Heart left ventricle (tissue), 16 donors: ENCODE data around the gene SMCO4. TPM values are rescaled to one million over a fixed set of nuclear protein-coding genes. Genes with fewer than 3 reads are reported as not detected.

Experiments used
- ATAC-seq, 4 donors: fragments of 200-7000 bp; cut with Tn5 transposase; one replicate each; pipeline ENCODE4 v1.9.1; 2020 to 2022; ENCODE audit warnings: moderate library complexity in 4 of 4, mild to moderate bottlenecking in 3 of 4, moderate number of reproducible peaks in 1 of 4
- DNase-seq, 5 donors: peaks; one replicate each; pipeline ENCODE4 v3.0.0-alpha.2; 2020
- H3K27ac ChIP-seq, 12 donors: fragments of 200-600 bp; sonication (generic) in 4 of 12; one replicate each; pipeline versions ENCODE4 v1.5.0 to v1.8.0; 2016 to 2022; ENCODE audit warnings: mild to moderate bottlenecking in 2 of 12
- H3K27me3 ChIP-seq, 9 donors: fragments of 200-600 bp; sonication (generic) in 2 of 9; one replicate each; pipeline versions ENCODE4 v1.5.1 to v1.8.0; 2016 to 2022; ENCODE audit warnings: mild to moderate bottlenecking in 3 of 9
- H3K36me3 ChIP-seq, 9 donors: fragments of 200-600 bp; sonication (generic) in 2 of 9; one replicate each; pipeline versions ENCODE4 v1.5.0 to v1.8.0; 2018 to 2022; ENCODE audit warnings: mild to moderate bottlenecking in 2 of 9
- H3K4me1 ChIP-seq, 12 donors: fragments of 200-600 bp; sonication (generic) in 4 of 12; one replicate each; pipeline versions ENCODE4 v1.5.0 to v1.8.0; 2016 to 2022; ENCODE audit warnings: mild to moderate bottlenecking in 3 of 12
- H3K4me3 ChIP-seq, 12 donors: fragments of 200-600 bp; sonication (generic) in 4 of 12; one replicate each; pipeline versions ENCODE4 v1.5.0 to v1.8.0; 2017 to 2022; ENCODE audit warnings: mild to moderate bottlenecking in 9 of 12, moderate library complexity in 4 of 12
- H3K9me3 ChIP-seq, 12 donors: fragments of 200-600 bp; sonication (generic) in 4 of 12; one replicate each; pipeline versions ENCODE4 v1.5.0 to v1.8.0; 2016 to 2022; ENCODE audit warnings: mild to moderate bottlenecking in 1 of 12
- POLR2A ChIP-seq, 2 donors: fragments of 450-650 bp; IDR thresholded peaks; one replicate each; pipeline ENCODE4 v1.6.1; 2017; ENCODE audit warnings: antibody characterized with exemption in 2 of 2, mild to moderate bottlenecking in 2 of 2, moderate library complexity in 2 of 2
- WGBS, 4 donors: extraction: QIAGEN DNeasy Blood & Tissue Kit in 2 of 4; methylation state at CpG; one replicate each; pipeline versions ENCODE4 v1.1.5 to v1.1.7; 2013 to 2018; 5-methylcytosine and 5-hydroxymethylcytosine counted together
- intact Hi-C, 10 donors: fragments of 100-400 bp; cut with DNase I; formaldehyde crosslinking; loops; one replicate each; pipeline versions ENCODE4 v1.11.1 to v1.14.2; 2022
- polyA plus RNA-seq, 2 donors: library from polyadenylated mRNA; stranded (reverse); fragments of 200-250 nt; gene quantifications; one replicate each; pipeline ENCODE4 v1.2.3, GENCODE V29; 2013
- total RNA-seq, 9 donors: library from RNA; depleted of rRNA in 2 of 9; stranded (reverse); fragments of >200 nt in 2 of 9; fragmentation: NEBNext Ultra II Directional in 3 of 9; extraction: Animal tissue kit (Norgen Biotek cat#: 25700) in 3 of 9; gene quantifications; one replicate each; pipeline versions ENCODE4 v1.1.0 to v1.2.4, GENCODE V29; 2016 to 2023
- TF ChIP-seq, protein P1 (sequence below), 12 donors: fragments of 200-600 bp; sonication (generic) in 4 of 12; IDR thresholded peaks; one replicate each; pipeline versions ENCODE4 v1.5.0 to v1.8.0; 2018 to 2022; ENCODE audit warnings: antibody characterized with exemption in 12 of 12, mild to moderate bottlenecking in 5 of 12
- donor health status: ischemic (EF 13 %, LVEDD 7.1; RV severe dilation, severe dysfunction).
- donor health status: healthy with polysubstance abuse.
- donor health status: DM: no; HTN: yes; CAD: no.
- donor health status: DM: no; HTN: no; CAD: no.
- donor health status: ischemic (EF 25% LVEDD 6.9; RV normal size, moderate dysfunction).
- donor health status: ischemic (EF 25% LVEDD 5.7; RV mildly dilated, moderate dysfunction).
- donor health status: healthy.
- donor health status: DM: yes; HTN: yes; CAD: no.
- donor health status: ischemic (EF 35%, LVEDD 5.7; RV mildly dilated, moderate dysfunction).
- donor health status: nonischemic (EF 11% LVEDD 7.7; RV severe dilation, severe dysfunction).
- donor health status: DM: yes; HTN: yes; CAD: no.
- donor health status: PGD.
- donor health status: ischemic (EF 29% LVEDD 5.4; RV normal size, mild dysfunction).
- donor health status: nonischemic (EF 23%, LVEDD 6.1; RV moderate dilation, normal function).

The SMCO4 gene
- total and polyA plus RNA-seq, 11 donors, result 28.5 to 81.4 (median 52.5) TPM

DNA sequence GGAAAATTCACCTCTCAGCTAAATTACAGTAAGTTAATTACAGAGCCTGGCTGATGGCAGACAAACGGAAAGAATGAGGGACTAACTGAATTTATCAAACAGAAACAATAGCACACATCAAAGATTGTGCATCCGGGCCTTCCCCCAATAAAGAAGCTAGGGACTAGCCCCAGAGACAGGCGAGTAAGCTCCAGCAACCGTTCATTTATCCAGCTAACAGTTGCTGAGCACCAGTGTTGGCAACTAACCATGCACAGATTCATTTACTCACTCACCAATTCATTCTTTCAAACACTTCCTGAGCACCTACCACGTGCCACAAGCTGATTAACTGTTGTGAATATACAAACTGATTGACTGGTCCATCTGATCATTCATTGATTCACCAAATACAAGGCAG lies 51.2 kb downstream of the SMCO4 start:
- intact Hi-C loops, result no loop called here
- Histone ChIP-seq H3K4me1 (peaks cover 0 to 14% (median 0%) of the 10 kb centered on the region in 12 donors), H3K9me3 (no peaks in the 10 kb centered on the region), H3K27me3 (no peaks in the 10 kb centered on the region), H3K36me3 (peaks cover 0 to 29% (median 6%) of the 10 kb centered on the region in 9 donors), H3K27ac (no peak overlapping the region), H3K4me3 (no peak overlapping the region)
- TF ChIP-seq, protein P1, sequence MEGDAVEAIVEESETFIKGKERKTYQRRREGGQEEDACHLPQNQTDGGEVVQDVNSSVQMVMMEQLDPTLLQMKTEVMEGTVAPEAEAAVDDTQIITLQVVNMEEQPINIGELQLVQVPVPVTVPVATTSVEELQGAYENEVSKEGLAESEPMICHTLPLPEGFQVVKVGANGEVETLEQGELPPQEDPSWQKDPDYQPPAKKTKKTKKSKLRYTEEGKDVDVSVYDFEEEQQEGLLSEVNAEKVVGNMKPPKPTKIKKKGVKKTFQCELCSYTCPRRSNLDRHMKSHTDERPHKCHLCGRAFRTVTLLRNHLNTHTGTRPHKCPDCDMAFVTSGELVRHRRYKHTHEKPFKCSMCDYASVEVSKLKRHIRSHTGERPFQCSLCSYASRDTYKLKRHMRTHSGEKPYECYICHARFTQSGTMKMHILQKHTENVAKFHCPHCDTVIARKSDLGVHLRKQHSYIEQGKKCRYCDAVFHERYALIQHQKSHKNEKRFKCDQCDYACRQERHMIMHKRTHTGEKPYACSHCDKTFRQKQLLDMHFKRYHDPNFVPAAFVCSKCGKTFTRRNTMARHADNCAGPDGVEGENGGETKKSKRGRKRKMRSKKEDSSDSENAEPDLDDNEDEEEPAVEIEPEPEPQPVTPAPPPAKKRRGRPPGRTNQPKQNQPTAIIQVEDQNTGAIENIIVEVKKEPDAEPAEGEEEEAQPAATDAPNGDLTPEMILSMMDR (IDR thresholded peaks at IDR 0.05), result no peak
- TF ChIP-seq POLR2A (IDR thresholded peaks at IDR 0.05), result no peak
- ATAC-seq (no peak), DNase-seq (no peak)
- 83 to 87% (median 86%) methylated on average over 5 of the region's 5 CpGs for WGBS, 4 donors

DNA sequence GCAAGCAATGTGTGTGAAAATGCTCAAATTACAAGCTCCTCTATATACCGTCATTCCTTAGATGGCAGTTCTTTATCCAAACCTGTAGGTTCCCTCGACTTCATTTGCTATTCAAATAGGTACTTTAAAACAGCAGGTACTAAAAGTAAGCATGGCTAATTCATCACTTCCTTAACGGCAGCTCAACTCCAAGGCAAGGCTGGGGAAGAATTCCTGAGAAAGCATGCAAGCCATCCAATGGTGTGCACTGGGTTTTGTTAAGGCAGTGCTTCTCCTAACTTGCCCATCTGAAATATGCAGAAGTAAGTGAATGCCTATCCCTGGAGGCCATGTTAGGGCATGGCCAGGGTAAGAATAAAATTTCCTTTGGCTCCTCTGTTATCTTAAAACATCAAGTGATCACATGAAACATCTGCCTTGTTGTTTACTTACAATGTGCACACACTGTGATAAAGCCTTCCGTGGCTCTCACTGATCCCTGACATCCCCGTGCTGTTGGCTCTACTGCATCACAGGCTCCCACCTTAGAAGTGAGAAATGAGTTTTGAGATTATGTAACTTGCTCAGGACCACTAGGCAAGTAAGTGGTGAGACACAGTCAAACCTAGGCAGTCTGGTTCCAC lies 52.1 kb downstream of the SMCO4 start:
- TF ChIP-seq, protein P1 (IDR thresholded peaks at IDR 0.05), result no peak
- TF ChIP-seq POLR2A (IDR thresholded peaks at IDR 0.05), result no peak
- Histone ChIP-seq H3K27ac (no peak overlapping the region), H3K27me3 (no peaks in the 10 kb centered on the region), H3K36me3 (peaks cover 0 to 27% (median 3%) of the 10 kb centered on the region in 9 donors), H3K9me3 (no peaks in the 10 kb centered on the region), H3K4me3 (no peak overlapping the region), H3K4me1 (peaks cover 0 to 23% (median 0%) of the 10 kb centered on the region in 12 donors)
- intact Hi-C loops, result no loop called here
- no peak for ATAC-seq
- no peak for DNase-seq
- 69 to 79% (median 70%) methylated on average over 5 of the region's 5 CpGs for WGBS, 4 donors

DNA sequence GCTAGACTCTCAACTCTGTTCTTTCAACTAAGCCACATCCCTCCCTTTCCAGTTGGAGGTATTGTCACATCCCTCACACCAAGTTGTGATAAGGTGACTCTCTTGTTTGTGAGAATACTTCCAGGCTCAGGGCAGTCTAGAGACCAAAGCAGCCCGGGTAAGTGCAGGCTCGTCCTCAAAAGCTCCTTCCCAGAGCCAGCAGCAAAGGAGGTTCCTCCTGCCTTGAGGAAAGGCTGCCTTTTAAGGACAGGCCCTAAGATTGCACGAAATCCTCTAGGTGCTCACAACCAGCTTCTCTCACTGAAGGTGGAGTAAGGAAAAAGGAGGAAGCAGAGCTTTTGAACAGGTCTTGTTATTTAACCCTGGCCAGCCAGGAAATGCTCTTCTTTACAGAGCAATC lies 53.4 kb downstream of the SMCO4 start:
- H3K27ac ChIP-seq, result no peak overlapping the region
- intact Hi-C loops, result loop anchor here in 1 of 10 donors (10.0 kb wide), 1 partner anchor 165 kb away; no protein-coding TSS in a partner anchor
- peaks cover 0 to 18% (median 0%) of the 10 kb centered on the region in 9 donors for H3K36me3 ChIP-seq
- DNase-seq (no peak), ATAC-seq (no peak)
- 58 to 71% (median 65%) methylated on average over 3 of the region's 3 CpGs for WGBS, 4 donors
- H3K9me3 ChIP-seq, result no peaks in the 10 kb centered on the region
- TF ChIP-seq, protein P1 (IDR thresholded peaks at IDR 0.05), result no peak
- no peak for TF ChIP-seq POLR2A (IDR thresholded peaks at IDR 0.05)
- H3K27me3 ChIP-seq, result no peaks in the 10 kb centered on the region
- H3K4me3 ChIP-seq, result no peak overlapping the region
- peaks cover 0 to 28% (median 0%) of the 10 kb centered on the region in 12 donors for H3K4me1 ChIP-seq

DNA sequence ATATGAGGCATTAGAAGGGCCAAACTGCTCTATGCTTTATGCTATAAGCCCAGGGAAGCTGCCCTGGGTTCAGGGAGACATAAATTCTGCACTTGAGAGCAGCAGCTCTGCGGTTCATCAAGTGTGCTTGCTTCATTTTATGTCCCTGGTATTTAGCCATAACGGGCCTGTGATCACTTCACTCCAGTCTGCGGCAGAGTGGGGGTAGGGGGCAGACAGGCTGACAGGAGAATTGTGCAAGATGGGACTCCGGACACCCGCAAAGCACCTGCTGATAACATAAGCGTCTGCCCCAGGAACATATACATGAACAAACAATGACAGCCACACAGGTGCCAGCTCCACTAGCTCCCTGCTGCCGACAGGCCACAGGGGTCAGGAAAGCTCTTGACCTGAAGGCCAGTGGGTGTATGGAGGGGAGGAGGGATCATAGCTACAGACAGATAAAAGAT lies 56.1 kb downstream of the SMCO4 start:
- 48 to 59% (median 52%) methylated on average over 7 of the region's 7 CpGs for WGBS, 4 donors
- H3K9me3 ChIP-seq, result no peaks in the 10 kb centered on the region
- peaks cover 0 to 22% (median 0%) of the 10 kb centered on the region in 12 donors for H3K4me1 ChIP-seq
- ATAC-seq (peak in 3 of 4 donors; percentile 19 to 57 (median 52)), DNase-seq (no peak)
- no peak overlapping the region for H3K27ac ChIP-seq
- intact Hi-C loops, result loop anchor here in 1 of 10 donors (10.0 kb wide), 1 partner anchor 168 kb away; no protein-coding TSS in a partner anchor
- H3K27me3 ChIP-seq, result no peaks in the 10 kb centered on the region
- TF ChIP-seq POLR2A (IDR thresholded peaks at IDR 0.05), result no peak
- TF ChIP-seq, protein P1 (IDR thresholded peaks at IDR 0.05), result no peak
- peaks cover 0 to 18% (median 0%) of the 10 kb centered on the region in 9 donors for H3K36me3 ChIP-seq
- no peak overlapping the region for H3K4me3 ChIP-seq
